ENCODE results near the gene LIMCH1.
"Not testable (repeated sequence)": the region's sequence is repeated elsewhere in the genome, so short reads cannot be mapped to it uniquely, and the experiment has no call there.

Gene LIMCH1

DNA sequence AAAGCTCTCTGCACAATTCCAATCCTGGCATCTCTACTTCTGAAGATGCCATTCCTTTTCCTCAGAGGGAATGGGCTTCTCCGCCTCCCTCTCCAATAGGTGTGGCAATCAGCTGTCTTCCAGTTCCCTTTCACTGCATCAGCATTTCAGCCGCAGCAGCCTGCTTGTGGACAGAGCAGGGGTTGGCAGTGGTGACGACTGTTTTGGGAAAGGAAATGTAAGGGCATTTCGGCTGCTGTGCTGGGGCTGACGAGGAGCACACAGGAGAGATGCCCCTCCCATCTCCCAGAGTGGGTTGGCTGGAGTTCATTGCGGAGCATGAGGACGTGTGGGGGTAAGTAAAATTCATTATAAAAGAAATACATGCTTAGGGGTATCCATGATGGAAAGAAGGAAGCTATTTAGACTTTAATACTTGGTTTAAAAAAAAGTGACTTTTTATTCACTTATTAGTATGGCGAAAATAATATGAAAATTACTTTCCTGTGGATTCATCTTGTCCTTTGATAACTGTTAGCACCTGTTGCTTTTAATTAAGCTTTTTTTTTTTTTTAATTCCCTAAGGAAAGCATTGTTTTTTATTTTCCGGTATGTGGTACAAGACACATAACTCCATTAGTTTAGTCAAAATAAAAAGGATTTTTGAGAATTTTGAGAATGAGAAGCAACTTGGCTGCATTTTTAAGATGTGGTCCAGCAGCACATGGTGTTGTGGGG is at the start of gene LIMCH1:
TSS of gene LIMCH1 (plus strand) at position 141 of the 717 bp plus-strand sequence. CDS start 67,839 bp downstream, outside the sequence.
- no peaks in the 10 kb centered on the region for H3K9me3 Mint-ChIP-seq (ENCODE audit: low read depth)
- H3K4me3 Mint-ChIP-seq: no peak within 1 kb of the TSS
- no peaks in the 10 kb centered on the region for H3K36me3 Mint-ChIP-seq
- H3K27me3 Mint-ChIP-seq: peaks cover 2% of the 10 kb centered on the region
- no peaks in the 10 kb centered on the region for H3K4me1 Mint-ChIP-seq (ENCODE audit: low read depth)
- no peak within 1 kb of the TSS for H3K27ac Mint-ChIP-seq

DNA sequence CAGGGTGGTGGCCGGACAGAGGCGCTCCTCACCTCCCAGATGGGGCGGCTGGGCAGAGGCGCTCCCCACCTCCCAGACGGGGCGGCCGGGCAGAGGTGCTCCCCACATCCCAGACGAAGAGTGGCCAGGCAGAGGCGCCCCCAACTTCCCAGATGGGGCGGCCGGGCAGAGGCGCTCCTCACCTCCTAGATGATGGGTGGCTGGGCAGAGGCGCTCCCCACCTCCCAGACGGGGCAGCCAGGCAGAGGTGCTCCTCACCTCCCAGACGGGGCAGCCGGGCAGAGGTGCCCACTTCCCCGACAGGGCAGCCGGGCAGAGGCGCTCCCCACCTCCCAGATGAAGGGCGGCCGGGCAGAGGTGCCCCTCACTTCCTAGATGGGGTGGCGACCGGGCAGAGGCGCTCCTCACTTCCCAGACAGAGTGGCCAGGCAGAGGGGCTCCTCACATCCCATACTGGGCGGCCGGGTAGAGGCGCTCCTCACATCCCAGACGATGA is 46.8 kb upstream of the LIMCH1 start:
- H3K27ac Mint-ChIP-seq; H3K4me1 Mint-ChIP-seq (ENCODE audit: low read depth); H3K36me3 Mint-ChIP-seq; H3K27me3 Mint-ChIP-seq; H3K9me3 Mint-ChIP-seq (ENCODE audit: low read depth); H3K4me3 Mint-ChIP-seq: not testable (repeated sequence)

DNA sequence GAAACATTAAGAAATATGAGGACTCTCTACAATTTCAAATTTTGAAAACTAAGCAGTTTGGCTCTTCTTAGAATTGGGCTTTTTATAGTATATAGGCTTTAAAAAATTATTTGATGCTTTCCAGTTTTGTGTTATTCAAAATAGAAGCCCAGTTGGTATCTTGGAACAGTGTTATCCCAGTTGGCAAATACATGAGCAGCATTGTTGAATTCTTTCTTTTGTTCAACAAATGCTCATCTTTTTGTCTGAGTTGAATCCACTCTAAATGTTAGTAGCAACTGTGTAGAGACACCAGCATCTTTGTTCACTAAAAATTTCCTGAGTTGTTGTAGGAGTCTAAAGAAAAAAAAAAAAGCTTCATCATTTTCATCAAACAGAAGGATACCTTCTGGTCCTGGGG is 41.0 kb upstream of the LIMCH1 start:
- peaks cover 2% of the 10 kb centered on the region for H3K27me3 Mint-ChIP-seq

GRCh38 chr4:41498177-41498576 is 39.8 kb upstream of the LIMCH1 start:
- H3K9me3 Mint-ChIP-seq (ENCODE audit: low read depth): no peaks in the 10 kb centered on the region
- no peak overlapping the region for H3K27ac Mint-ChIP-seq
- peaks cover 2% of the 10 kb centered on the region for H3K27me3 Mint-ChIP-seq
- no peaks in the 10 kb centered on the region for H3K4me1 Mint-ChIP-seq (ENCODE audit: low read depth)
- no peak overlapping the region for H3K4me3 Mint-ChIP-seq
- no peaks in the 10 kb centered on the region for H3K36me3 Mint-ChIP-seq

More for the DNA sequence above, 41.0 kb upstream of the LIMCH1 start:
- no peaks in the 10 kb centered on the region for H3K9me3 Mint-ChIP-seq (ENCODE audit: low read depth)
- no peaks in the 10 kb centered on the region for H3K4me1 Mint-ChIP-seq (ENCODE audit: low read depth)
- no peaks in the 10 kb centered on the region for H3K36me3 Mint-ChIP-seq
- no peak overlapping the region for H3K4me3 Mint-ChIP-seq
- H3K27ac Mint-ChIP-seq: no peak overlapping the region

DNA sequence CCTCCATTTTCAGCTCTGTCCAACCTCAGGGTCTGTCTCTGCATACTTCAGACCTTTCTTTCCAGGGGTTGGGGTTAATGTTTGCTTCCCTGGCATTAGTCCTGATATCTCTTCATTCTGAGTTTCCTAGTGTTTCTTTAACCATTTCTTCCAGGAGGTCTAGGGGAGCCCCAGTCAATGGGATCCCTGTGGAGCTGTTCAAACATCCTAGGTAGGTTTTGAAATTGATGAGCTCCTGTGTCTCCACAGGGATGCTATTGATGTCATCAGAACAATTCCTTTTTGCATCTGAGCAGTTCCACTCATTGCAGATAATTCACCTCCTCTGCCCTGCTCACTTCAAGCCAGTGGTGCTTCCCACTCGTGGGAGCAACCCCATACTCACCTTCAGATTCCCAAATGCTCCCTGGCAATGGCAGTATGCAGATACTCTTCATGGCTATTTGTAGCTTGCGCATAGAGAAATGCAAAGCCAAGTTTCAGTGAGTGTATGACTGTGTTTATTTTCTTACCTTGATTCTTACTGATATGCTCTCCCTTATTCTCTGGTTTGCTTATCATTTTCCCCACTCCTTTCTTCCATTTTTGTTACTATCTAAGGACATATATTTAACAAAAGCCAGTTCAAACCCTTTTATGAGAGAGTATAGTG is 33.7 kb upstream of the LIMCH1 start:
- H3K27ac Mint-ChIP-seq: no peak overlapping the region
- no peaks in the 10 kb centered on the region for H3K4me1 Mint-ChIP-seq (ENCODE audit: low read depth)
- no peaks in the 10 kb centered on the region for H3K36me3 Mint-ChIP-seq
- no peak overlapping the region for H3K4me3 Mint-ChIP-seq
- no peaks in the 10 kb centered on the region for H3K9me3 Mint-ChIP-seq (ENCODE audit: low read depth)
- H3K27me3 Mint-ChIP-seq: no peaks in the 10 kb centered on the region

- no peaks in the 10 kb centered on the region for H3K36me3 Mint-ChIP-seq
- H3K27me3 Mint-ChIP-seq: no peaks in the 10 kb centered on the region
- H3K9me3 Mint-ChIP-seq (ENCODE audit: low read depth): no peaks in the 10 kb centered on the region
- H3K4me3 Mint-ChIP-seq: no peak overlapping the region
- no peaks in the 10 kb centered on the region for H3K4me1 Mint-ChIP-seq (ENCODE audit: low read depth)
- no peak overlapping the region for H3K27ac Mint-ChIP-seq
Observed at GRCh38 chr4:41505161-41505661, 32.7 kb upstream of the LIMCH1 start.

DNA sequence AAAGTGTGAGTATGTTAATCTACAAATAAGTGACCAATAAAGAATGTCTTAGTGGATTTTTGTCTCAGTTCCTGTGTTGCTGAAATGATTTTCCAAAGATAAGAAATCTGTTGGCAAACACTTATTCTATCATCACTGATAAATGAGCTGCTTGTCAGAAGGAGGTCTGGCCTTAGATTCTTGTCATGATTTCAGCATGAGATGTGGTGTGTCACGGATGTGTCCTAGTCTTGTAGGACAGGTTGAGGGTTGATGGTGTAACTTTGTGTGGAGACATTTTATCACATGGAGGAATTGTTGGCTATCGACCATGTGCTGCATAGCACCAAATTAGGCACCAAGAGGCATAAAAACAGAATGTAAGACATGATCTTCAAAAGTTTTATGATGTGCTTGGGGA is 31.8 kb upstream of the LIMCH1 start:
- H3K4me3 Mint-ChIP-seq: no peak overlapping the region
- no peaks in the 10 kb centered on the region for H3K36me3 Mint-ChIP-seq
- no peaks in the 10 kb centered on the region for H3K9me3 Mint-ChIP-seq (ENCODE audit: low read depth)
- no peaks in the 10 kb centered on the region for H3K4me1 Mint-ChIP-seq (ENCODE audit: low read depth)
- H3K27ac Mint-ChIP-seq: no peak overlapping the region
- no peaks in the 10 kb centered on the region for H3K27me3 Mint-ChIP-seq

DNA sequence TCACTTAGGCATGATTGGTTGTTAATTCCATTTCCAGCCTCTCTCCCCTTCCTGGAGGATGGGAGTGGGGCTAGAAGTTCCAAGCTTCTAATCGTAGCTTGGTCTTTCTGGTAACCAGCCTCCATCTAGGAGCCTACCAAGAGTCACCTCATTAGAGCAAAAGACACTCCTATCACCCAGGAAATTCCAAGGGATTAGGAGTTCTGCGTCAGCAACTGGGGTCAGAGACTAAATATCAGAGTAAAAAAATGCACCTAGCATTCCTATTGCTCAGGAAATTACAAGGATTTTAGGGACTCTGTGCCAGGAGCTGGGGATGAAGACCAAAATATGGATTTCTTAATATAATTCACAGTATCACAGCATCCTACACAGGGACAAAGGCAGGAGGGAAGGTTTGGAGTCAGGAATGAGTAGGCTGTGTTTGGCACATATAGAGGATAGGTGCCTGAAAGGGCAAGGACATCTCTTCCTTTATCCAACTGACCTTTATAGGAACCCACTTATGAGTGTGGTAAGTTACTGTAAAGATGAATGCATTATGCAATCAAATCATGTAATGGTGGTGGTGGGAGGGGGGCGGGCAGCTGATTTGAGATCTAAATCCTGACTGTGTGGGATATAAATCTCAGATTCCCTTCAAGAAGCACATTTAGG is 30.5 kb upstream of the LIMCH1 start:
- no peak overlapping the region for H3K27ac Mint-ChIP-seq
- no peak overlapping the region for H3K4me3 Mint-ChIP-seq
- no peaks in the 10 kb centered on the region for H3K36me3 Mint-ChIP-seq
- no peaks in the 10 kb centered on the region for H3K4me1 Mint-ChIP-seq (ENCODE audit: low read depth)
- H3K27me3 Mint-ChIP-seq: no peaks in the 10 kb centered on the region
- no peaks in the 10 kb centered on the region for H3K9me3 Mint-ChIP-seq (ENCODE audit: low read depth)

- no peaks in the 10 kb centered on the region for H3K36me3 Mint-ChIP-seq
- H3K4me1 Mint-ChIP-seq (ENCODE audit: low read depth): no peaks in the 10 kb centered on the region
- H3K4me3 Mint-ChIP-seq: no peak overlapping the region
- no peaks in the 10 kb centered on the region for H3K9me3 Mint-ChIP-seq (ENCODE audit: low read depth)
- no peak overlapping the region for H3K27ac Mint-ChIP-seq
- no peaks in the 10 kb centered on the region for H3K27me3 Mint-ChIP-seq
Observed at GRCh38 chr4:41509451-41509866, 28.5 kb upstream of the LIMCH1 start.

DNA sequence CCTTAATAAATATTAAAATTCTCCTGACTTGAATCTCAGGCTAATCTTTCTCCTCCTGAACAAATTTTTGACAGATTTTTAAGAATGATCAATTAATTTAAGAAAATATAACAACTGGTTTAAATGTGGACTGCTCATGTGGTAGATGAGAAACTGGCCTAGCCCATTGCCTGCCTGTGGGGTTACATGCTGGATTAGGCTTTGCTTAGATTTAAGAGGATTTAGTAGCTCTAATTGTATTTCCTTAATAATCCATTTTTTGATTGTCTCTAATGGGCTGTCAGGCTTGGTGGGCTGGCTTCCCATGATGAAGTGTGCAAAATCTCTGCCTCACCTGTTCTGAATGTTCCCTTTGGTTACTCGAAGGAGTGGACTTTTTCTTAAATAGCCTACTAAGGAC is 27.8 kb upstream of the LIMCH1 start:
- Mint-ChIP-seq H3K36me3 (no peaks in the 10 kb centered on the region), H3K4me3 (no peak overlapping the region), H3K4me1 (ENCODE audit: low read depth) (no peaks in the 10 kb centered on the region), H3K27ac (no peak overlapping the region), H3K27me3 (no peaks in the 10 kb centered on the region), H3K9me3 (ENCODE audit: low read depth) (no peaks in the 10 kb centered on the region)

- Mint-ChIP-seq H3K27ac (no peak overlapping the region), H3K4me3 (no peak overlapping the region), H3K4me1 (ENCODE audit: low read depth) (no peaks in the 10 kb centered on the region)
Observed at GRCh38 chr4:41512136-41512535, 25.8 kb upstream of the LIMCH1 start.

DNA sequence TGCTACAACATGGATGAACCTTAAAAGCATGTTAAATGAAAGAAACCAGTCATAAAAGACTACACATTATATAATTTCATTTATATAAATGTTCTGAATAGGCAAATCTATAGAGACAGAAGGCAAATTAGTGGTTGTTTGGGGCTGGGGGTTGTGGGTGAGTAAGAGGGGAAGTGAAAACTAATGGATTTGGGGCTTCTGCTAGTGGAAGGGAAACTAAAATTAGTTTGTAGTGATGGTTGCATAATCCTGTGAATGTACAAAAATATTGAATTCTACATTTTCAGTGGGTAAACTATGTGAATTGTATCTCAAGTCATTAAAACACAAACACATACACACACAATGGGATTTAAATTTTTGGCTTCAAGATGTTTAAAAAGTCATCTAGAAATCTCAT is 25.4 kb upstream of the LIMCH1 start:
- Mint-ChIP-seq H3K4me1 (ENCODE audit: low read depth) (no peaks in the 10 kb centered on the region), H3K4me3 (no peak overlapping the region), H3K27ac (no peak overlapping the region), H3K27me3 (no peaks in the 10 kb centered on the region), H3K36me3 (no peaks in the 10 kb centered on the region), H3K9me3 (ENCODE audit: low read depth) (no peaks in the 10 kb centered on the region)

More at GRCh38 chr4:41512136-41512535, 25.8 kb upstream of the LIMCH1 start:
- no peaks in the 10 kb centered on the region for H3K9me3 Mint-ChIP-seq (ENCODE audit: low read depth)
- no peaks in the 10 kb centered on the region for H3K36me3 Mint-ChIP-seq
- H3K27me3 Mint-ChIP-seq: no peaks in the 10 kb centered on the region

GRCh38 chr4:41514169-41514568 is 23.8 kb upstream of the LIMCH1 start:
- no peak overlapping the region for H3K4me3 Mint-ChIP-seq

GRCh38 chr4:41514766-41515481 is 23.0 kb upstream of the LIMCH1 start:
- Mint-ChIP-seq H3K36me3 (no peaks in the 10 kb centered on the region), H3K9me3 (ENCODE audit: low read depth) (no peaks in the 10 kb centered on the region), H3K27ac (no peak overlapping the region), H3K27me3 (no peaks in the 10 kb centered on the region), H3K4me1 (ENCODE audit: low read depth) (no peaks in the 10 kb centered on the region), H3K4me3 (no peak overlapping the region)

More at GRCh38 chr4:41514169-41514568, 23.8 kb upstream of the LIMCH1 start:
- Mint-ChIP-seq H3K4me1 (ENCODE audit: low read depth) (no peaks in the 10 kb centered on the region), H3K27ac (no peak overlapping the region), H3K36me3 (no peaks in the 10 kb centered on the region), H3K27me3 (no peaks in the 10 kb centered on the region), H3K9me3 (ENCODE audit: low read depth) (no peaks in the 10 kb centered on the region)

DNA sequence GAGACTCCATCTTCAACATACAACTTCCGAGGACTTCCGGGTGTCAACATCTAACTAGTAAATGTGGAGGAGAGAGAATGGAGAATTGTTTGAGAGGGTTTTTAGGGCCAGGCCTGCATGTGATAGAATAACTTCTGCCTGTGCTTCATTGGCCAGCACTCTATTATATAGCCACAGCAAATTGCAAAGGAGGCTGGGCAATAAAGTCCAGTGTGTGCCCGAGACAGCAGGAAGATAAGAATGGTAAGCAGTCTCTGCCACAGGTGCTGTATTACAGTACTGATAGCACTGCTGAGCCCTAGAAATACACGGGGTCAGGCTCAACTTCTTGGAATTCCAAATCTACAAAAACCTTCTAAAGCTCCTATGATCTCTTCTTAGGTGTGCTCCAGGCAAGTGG is 20.8 kb upstream of the LIMCH1 start:
- no peak overlapping the region for H3K27ac Mint-ChIP-seq
- H3K36me3 Mint-ChIP-seq: no peaks in the 10 kb centered on the region
- H3K9me3 Mint-ChIP-seq (ENCODE audit: low read depth): no peaks in the 10 kb centered on the region
- H3K4me1 Mint-ChIP-seq (ENCODE audit: low read depth): no peaks in the 10 kb centered on the region
- H3K4me3 Mint-ChIP-seq: no peak overlapping the region
- H3K27me3 Mint-ChIP-seq: peaks cover 2% of the 10 kb centered on the region

Data from activated naive CD8-positive, alpha-beta T cell (primary cell).